ENCODE measurements around the gene ZDHHC14.

- TF ChIP-seq CTCF (IDR thresholded peaks at IDR 0.05; ENCODE audit: insufficient read depth, low read length) (no peak), GABPA (IDR thresholded peaks at IDR 0.05; ENCODE audit: low read depth) (no peak), REST (IDR thresholded peaks at IDR 0.05; ENCODE audit: insufficient replicate concordance, low read depth) (no peak)
Observed at GRCh38 chr6:157660414-157660813, 279.4 kb downstream of the ZDHHC14 start.
